GM18907 (cell line): ENCODE data around the gene ZC3H15.
"Not testable (repeated sequence)": the region's sequence is repeated elsewhere in the genome, so short reads cannot be mapped to it uniquely, and the experiment has no call there.

ENCODE experiments used
- ATAC-seq: cut with Tn5 transposase; IDR thresholded peaks from one replicate; pipeline ENCODE4 v1.9.1; 2021; ENCODE audit warnings: mild to moderate bottlenecking, moderate library complexity; ENCODE audit not compliant: unreplicated experiment

Gene ZC3H15

GRCh38 chr2:186485871-186486650 lies at the start of gene ZC3H15:
Gene ZC3H15, plus strand, starts transcription at chr2:186486260. Its CDS starts 123 bp downstream, at chr2:186486383.
- ATAC-seq, result peak; percentile 87

- ATAC-seq, result no peak
These were observed 48.3 kb upstream of the ZC3H15 start for GRCh38 chr2:186437719-186438118.

- not testable (repeated sequence) for ATAC-seq
These were observed 46.4 kb upstream of the ZC3H15 start for GRCh38 chr2:186439673-186440095.

- no peak for ATAC-seq
These were observed 45.6 kb upstream of the ZC3H15 start for GRCh38 chr2:186440506-186440905.

- ATAC-seq, result no peak
These were observed 43.2 kb upstream of the ZC3H15 start for GRCh38 chr2:186442885-186443284.

GRCh38 chr2:186443851-186444250 lies 42.2 kb upstream of the ZC3H15 start:
- ATAC-seq, result no peak

GRCh38 chr2:186445506-186445905 lies 40.6 kb upstream of the ZC3H15 start:
- ATAC-seq, result no peak

GRCh38 chr2:186455613-186456012 lies 30.4 kb upstream of the ZC3H15 start:
- ATAC-seq, result no peak

GRCh38 chr2:186456941-186457340 lies 29.1 kb upstream of the ZC3H15 start:
- ATAC-seq, result no peak

GRCh38 chr2:186457908-186458307 lies 28.2 kb upstream of the ZC3H15 start:
- ATAC-seq, result no peak

GRCh38 chr2:186459009-186459408 lies 27.1 kb upstream of the ZC3H15 start:
- no peak for ATAC-seq

- ATAC-seq, result peak; percentile 83
These were observed 25.6 kb upstream of the ZC3H15 start for GRCh38 chr2:186460465-186460864.

GRCh38 chr2:186466743-186467142 lies 19.3 kb upstream of the ZC3H15 start:
- ATAC-seq, result no peak

- ATAC-seq, result no peak
These were observed 18.6 kb upstream of the ZC3H15 start for GRCh38 chr2:186467421-186467820.

- not testable (repeated sequence) for ATAC-seq
These were observed 13.2 kb upstream of the ZC3H15 start for GRCh38 chr2:186472722-186473493.

GRCh38 chr2:186474239-186474638 lies 11.8 kb upstream of the ZC3H15 start:
- peak; percentile 61 for ATAC-seq

- ATAC-seq, result no peak
These were observed 8.3 kb upstream of the ZC3H15 start for GRCh38 chr2:186477790-186478189.

- no peak for ATAC-seq
These were observed 5.1 kb upstream of the ZC3H15 start for GRCh38 chr2:186480991-186481390.

GRCh38 chr2:186484062-186484735 lies 1.9 kb upstream of the ZC3H15 start:
- no peak for ATAC-seq

- no peak for ATAC-seq
These were observed 537 bp upstream of the ZC3H15 start for GRCh38 chr2:186485576-186485870.
